B cell (primary cell): Measurements from ENCODE around the gene CST9. TPM values are rescaled to one million over a fixed set of nuclear protein-coding genes. Genes with fewer than 3 reads are reported as not detected.

Experiments used
- ATAC-seq: fragments of 200-7000 bp; cut with Tn5 transposase; one replicate; pipeline ENCODE4 v1.10.0; 2021; ENCODE audit warnings: low read depth, mild to moderate bottlenecking, moderate number of reproducible peaks, moderate library complexity
- CTCF ChIA-PET: fragments of 350-600 bp; sonication (Branson Sonifier 250); formaldehyde crosslinking; loops from one replicate; lab custom pipeline; 2021; ENCODE audit warnings: antibody characterized with exemption, inconsistent platforms; lab: Charles Lee
- POLR2A ChIA-PET: fragments of 350-600 bp; sonication (Branson Sonifier 250); formaldehyde crosslinking; loops from one replicate; lab custom pipeline; 2021; ENCODE audit warnings: antibody characterized with exemption; lab: Charles Lee
- DNase-seq: peaks from one replicate; pipeline ENCODE4 v3.0.0; 2013
- H2AFZ ChIP-seq: 2 replicates; pipeline ENCODE4 v1.6.1; 2012; ENCODE audit warnings: mild to moderate bottlenecking, low read depth, low read length; ENCODE audit not compliant: insufficient read depth, poor library complexity, severe bottlenecking
- H3K27ac ChIP-seq, 2 donors: 1 replicate in 1 of 2; 2 replicates in 1 of 2; pipeline ENCODE4 v1.5.1; 2012 to 2013; ENCODE audit warnings: low read length in 2 of 2, mild to moderate bottlenecking in 2 of 2, moderate library complexity in 1 of 2
- H3K27me3 ChIP-seq, 4 experiments: fragments of 200-600 bp in 1 of 4; sonication (generic) in 1 of 4; replicated peaks in 1 of 4; 1 replicate in 2 of 4; 2 replicates in 2 of 4; pipeline versions ENCODE4 v1.6.1 to v1.7.0; 2013 to 2016; ENCODE audit warnings: low read length in 3 of 4, mild to moderate bottlenecking in 2 of 4, mixed read lengths in 1 of 4, moderate library complexity in 1 of 4; ENCODE audit not compliant: insufficient read depth in 4 of 4, control insufficient read depth in 3 of 4; ENCODE audit errors: control extremely low read depth in 1 of 4
- H3K36me3 ChIP-seq, 2 experiments: replicated peaks in 1 of 2; 1 replicate in 1 of 2; 2 replicates in 1 of 2; pipeline versions ENCODE4 v1.6.1 to v1.7.1; 2013; ENCODE audit warnings: low read length in 1 of 2; ENCODE audit not compliant: insufficient read depth in 2 of 2, control insufficient read depth in 1 of 2; ENCODE audit errors: control extremely low read depth in 1 of 2, extremely low read depth in 1 of 2
- H3K4me1 ChIP-seq, 2 donors: fragments of 200-600 bp in 1 of 2; sonication (generic) in 1 of 2; 1 replicate in 1 of 2; 2 replicates in 1 of 2; pipeline versions ENCODE4 v1.5.1 to v1.6.1; 2013 to 2017; ENCODE audit warnings: low read length in 2 of 2; ENCODE audit not compliant: control insufficient read depth in 2 of 2, insufficient read depth in 2 of 2
- H3K4me2 ChIP-seq: replicated peaks from 2 replicates; pipeline ENCODE3; 2012; ENCODE audit warnings: mild to moderate bottlenecking, low read depth, low read length; ENCODE audit not compliant: poor library complexity, severe bottlenecking
- H3K4me3 ChIP-seq, 5 experiments: fragments of 200-600 bp in 1 of 5; sonication (generic) in 1 of 5; 1 replicate in 3 of 5; 2 replicates in 2 of 5; pipeline versions ENCODE4 v1.5.1 to v1.7.0; 2011 to 2016; ENCODE audit warnings: low read length in 4 of 5, mild to moderate bottlenecking in 4 of 5, low read depth in 2 of 5, control low read depth in 1 of 5, moderate library complexity in 1 of 5; ENCODE audit not compliant: insufficient read depth in 1 of 5; ENCODE audit errors: control extremely low read depth in 1 of 5, extremely low read depth in 1 of 5
- H3K79me2 ChIP-seq: fragments of 200-600 bp; sonication (generic); one replicate; pipeline ENCODE4 v1.6.0; 2016; ENCODE audit warnings: low read length; ENCODE audit not compliant: control insufficient read depth, insufficient read depth
- H3K9ac ChIP-seq: fragments of 200-600 bp; sonication (generic); 2 replicates; pipeline ENCODE4 v1.6.1; 2017; ENCODE audit warnings: mild to moderate bottlenecking, low read length, moderate library complexity
- H3K9me3 ChIP-seq, 3 donors: one replicate each; pipeline versions ENCODE4 v1.6.1 to v1.7.1; 2013; ENCODE audit warnings: low read length in 2 of 3; ENCODE audit not compliant: control insufficient read depth in 2 of 3, insufficient read depth in 1 of 3; ENCODE audit errors: control extremely low read depth in 1 of 3
- H4K20me1 ChIP-seq: 2 replicates; pipeline ENCODE4 v1.6.0; 2012; ENCODE audit warnings: mild to moderate bottlenecking, low read length; ENCODE audit not compliant: insufficient read depth, control insufficient read depth, poor library complexity, severe bottlenecking
- H3K27ac Mint-ChIP-seq: one replicate; pipeline ENCODE4 v1.8.0; 2021; ENCODE audit warnings: mixed read lengths
- H3K27me3 Mint-ChIP-seq: one replicate; pipeline ENCODE4 v1.8.0; 2021; ENCODE audit warnings: mixed read lengths
- H3K4me1 Mint-ChIP-seq: one replicate; pipeline ENCODE4 v1.8.0; 2021; ENCODE audit warnings: mixed read lengths
- H3K4me3 Mint-ChIP-seq: one replicate; pipeline ENCODE4 v1.8.0; 2021; ENCODE audit warnings: mixed read lengths
- H3K9me3 Mint-ChIP-seq: one replicate; pipeline ENCODE4 v1.8.0; 2022; ENCODE audit warnings: mixed read lengths; ENCODE audit not compliant: insufficient read depth
- EZH2 ChIP-seq: IDR thresholded peaks from 2 replicates; pipeline ENCODE4 v1.6.1; 2012; ENCODE audit warnings: borderline replicate concordance, low read depth, mild to moderate bottlenecking, moderate library complexity, low read length; ENCODE audit not compliant: insufficient read depth, poor library complexity, severe bottlenecking
- WGBS: methylation state at CpG from one replicate; pipeline ENCODE4 v1.1.5; 2013; ENCODE audit warnings: missing lambda C conversion rate; ENCODE audit not compliant: insufficient coverage; 5-methylcytosine and 5-hydroxymethylcytosine counted together
- intact Hi-C: fragments of 100-400 bp; cut with micrococcal nuclease; formaldehyde crosslinking; loops from one replicate; pipeline ENCODE4 v1.10.0; 2022
- polyA plus RNA-seq: library from polyadenylated mRNA; depleted of rRNA; stranded (reverse); fragments of >200 nt; gene quantifications from 2 replicates; pipeline ENCODE4 v1.2.3, GENCODE V29; 2012
- total RNA-seq, 2 donors: library from RNA; stranded (reverse); fragments of 120-200 nt in 1 of 2; gene quantifications; 1 replicate in 1 of 2; 2 replicates in 1 of 2; pipeline versions ENCODE4 v1.2.3 to v1.2.4, GENCODE V29; 2013 to 2022
- TF ChIP-seq, protein P1 (sequence below): fragments of 200-600 bp; IDR thresholded peaks from one replicate; pipeline ENCODE4 v1.8.0; 2022; ENCODE audit warnings: antibody characterized with exemption, mild to moderate bottlenecking

The CST9 gene
- total and polyA plus RNA-seq, 2 donors (not counting 1 experiment from before 2014, with no cell fraction given) = not detected

DNA sequence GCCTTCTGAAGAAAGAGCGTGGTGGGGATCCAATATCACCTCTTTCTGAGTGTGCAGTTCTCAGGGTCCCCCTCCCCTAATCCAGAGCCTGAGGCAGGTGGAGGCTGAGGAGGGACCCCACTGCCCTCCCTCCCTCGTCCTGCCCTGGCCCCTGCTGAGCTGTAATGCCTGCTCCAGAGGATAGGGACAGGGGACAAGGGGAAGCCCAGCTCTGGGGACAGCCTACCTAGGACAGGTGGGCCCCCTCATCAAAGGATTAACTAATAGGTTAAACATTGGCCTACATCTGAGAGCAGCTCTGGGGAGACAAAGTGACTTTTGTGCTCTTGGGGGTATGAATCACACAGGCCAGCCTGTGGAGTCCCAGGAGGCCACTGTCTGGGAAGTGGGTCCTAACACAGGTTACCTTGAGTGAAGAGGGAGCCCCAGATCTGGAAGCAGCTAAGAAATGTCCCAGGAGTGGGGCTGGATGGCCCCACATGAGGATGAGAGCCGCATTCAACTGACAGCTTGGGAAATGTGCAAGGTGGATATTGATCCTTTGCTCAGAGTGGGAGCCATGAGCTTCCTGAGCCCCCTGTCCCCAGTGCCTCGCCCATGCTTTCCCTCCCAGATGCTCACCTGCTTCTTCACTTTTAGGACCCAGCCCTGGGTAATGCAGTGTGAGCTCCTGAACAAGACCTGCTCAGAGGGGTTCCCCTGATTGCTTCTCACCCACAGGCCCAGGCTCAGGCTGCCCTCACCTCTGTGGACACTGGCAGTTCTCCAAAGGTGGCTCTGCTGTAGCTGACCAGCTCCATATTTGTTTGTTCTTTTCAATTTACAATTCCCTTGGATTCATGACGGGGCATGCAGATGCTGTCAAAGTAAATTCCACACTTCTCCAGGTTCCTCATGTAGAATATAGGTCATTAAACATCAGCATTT, 19.6 kb downstream of the CST9 start:
- intact Hi-C loops = no loop called here
- Histone ChIP-seq H3K9me3 (no peaks in the 10 kb centered on the region), H3K4me1 (no peaks in the 10 kb centered on the region), H4K20me1 (no peaks in the 10 kb centered on the region), H3K36me3 (no peaks in the 10 kb centered on the region), H3K27me3 (peaks cover 0 to 9% (median 0%) of the 10 kb centered on the region in 4 experiments), H3K79me2 (no peaks in the 10 kb centered on the region), H2AFZ (no peak overlapping the region), H3K4me2 (no peak overlapping the region), H3K4me3 (no peak overlapping the region), H3K9ac (no peak overlapping the region), H3K27ac (no peak overlapping the region)
- TF ChIP-seq, protein P1, sequence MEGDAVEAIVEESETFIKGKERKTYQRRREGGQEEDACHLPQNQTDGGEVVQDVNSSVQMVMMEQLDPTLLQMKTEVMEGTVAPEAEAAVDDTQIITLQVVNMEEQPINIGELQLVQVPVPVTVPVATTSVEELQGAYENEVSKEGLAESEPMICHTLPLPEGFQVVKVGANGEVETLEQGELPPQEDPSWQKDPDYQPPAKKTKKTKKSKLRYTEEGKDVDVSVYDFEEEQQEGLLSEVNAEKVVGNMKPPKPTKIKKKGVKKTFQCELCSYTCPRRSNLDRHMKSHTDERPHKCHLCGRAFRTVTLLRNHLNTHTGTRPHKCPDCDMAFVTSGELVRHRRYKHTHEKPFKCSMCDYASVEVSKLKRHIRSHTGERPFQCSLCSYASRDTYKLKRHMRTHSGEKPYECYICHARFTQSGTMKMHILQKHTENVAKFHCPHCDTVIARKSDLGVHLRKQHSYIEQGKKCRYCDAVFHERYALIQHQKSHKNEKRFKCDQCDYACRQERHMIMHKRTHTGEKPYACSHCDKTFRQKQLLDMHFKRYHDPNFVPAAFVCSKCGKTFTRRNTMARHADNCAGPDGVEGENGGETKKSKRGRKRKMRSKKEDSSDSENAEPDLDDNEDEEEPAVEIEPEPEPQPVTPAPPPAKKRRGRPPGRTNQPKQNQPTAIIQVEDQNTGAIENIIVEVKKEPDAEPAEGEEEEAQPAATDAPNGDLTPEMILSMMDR = no peak
- TF ChIP-seq EZH2 = no peak
- ATAC-seq (no peak), DNase-seq (no peak)
- CTCF ChIA-PET = no interaction called here
- 85% methylated on average over 3 of the region's 5 CpGs for WGBS
- POLR2A ChIA-PET = no interaction called here
- Mint-ChIP-seq H3K4me3 (no peak overlapping the region), H3K27ac (no peak overlapping the region), H3K4me1 (no peaks in the 10 kb centered on the region), H3K27me3 (peaks cover 17% of the 10 kb centered on the region), H3K9me3 (no peaks in the 10 kb centered on the region)

DNA sequence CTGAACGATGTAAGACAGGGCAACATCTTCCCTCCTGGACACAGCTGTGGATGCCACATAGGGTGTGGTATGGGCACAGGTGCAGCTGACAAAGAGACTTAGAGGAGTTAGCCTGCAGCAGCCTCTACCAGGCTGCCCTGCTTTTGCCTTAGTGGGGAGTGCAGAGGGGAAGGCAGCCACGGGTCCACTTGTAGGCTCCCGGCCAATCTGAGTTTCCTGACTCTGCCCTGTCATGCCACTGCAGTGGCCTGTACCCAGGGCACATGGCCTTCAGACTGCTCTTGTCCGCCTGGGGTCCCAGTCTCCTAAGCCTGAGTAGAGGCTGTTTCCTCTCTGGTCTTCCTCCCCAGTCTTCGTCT, 20.3 kb downstream of the CST9 start:
- no peak overlapping the region for H3K27ac Mint-ChIP-seq
- TF ChIP-seq EZH2 = no peak
- TF ChIP-seq, protein P1 = no peak
- ATAC-seq (no peak), DNase-seq (no peak)
- Histone ChIP-seq H3K4me2 (no peak overlapping the region), H3K36me3 (no peaks in the 10 kb centered on the region), H3K4me1 (no peaks in the 10 kb centered on the region), H3K9me3 (no peaks in the 10 kb centered on the region), H3K27me3 (peaks cover 0 to 9% (median 0%) of the 10 kb centered on the region in 4 experiments), H3K27ac (no peak overlapping the region), H3K4me3 (no peak overlapping the region), H3K79me2 (no peaks in the 10 kb centered on the region), H3K9ac (no peak overlapping the region), H2AFZ (no peak overlapping the region), H4K20me1 (no peaks in the 10 kb centered on the region)
- H3K27me3 Mint-ChIP-seq = peaks cover 20% of the 10 kb centered on the region
- ChIA-PET POLR2A (no interaction called here), CTCF (no interaction called here)
- H3K9me3 Mint-ChIP-seq = no peaks in the 10 kb centered on the region
- no peak overlapping the region for H3K4me3 Mint-ChIP-seq
- WGBS = 85% methylated on average over 4 of the region's 5 CpGs
- no peaks in the 10 kb centered on the region for H3K4me1 Mint-ChIP-seq
- intact Hi-C loops = no loop called here
